AG09309 (cell line): Measurements from ENCODE around the gene CEP97.
"Not testable (repeated sequence)": the region's sequence is repeated elsewhere in the genome, so short reads cannot be mapped to it uniquely, and the experiment has no call there.

Source experiments
- DNase-seq: peaks from one replicate; pipeline ENCODE4 v3.0.0-alpha.2; 2010; ENCODE audit warnings: low read depth
- H3K4me3 ChIP-seq: 2 replicates; pipeline ENCODE4 v1.5.1; 2011; ENCODE audit warnings: mild to moderate bottlenecking, low read depth, low read length, moderate library complexity; ENCODE audit not compliant: control insufficient read depth
- TF ChIP-seq, protein P1 (sequence below): IDR thresholded peaks from 2 replicates; pipeline ENCODE4 v1.5.1; 2011; ENCODE audit warnings: mild to moderate bottlenecking, low read depth, low read length, inconsistent platforms; ENCODE audit not compliant: insufficient read depth, control insufficient read depth; ENCODE audit errors: missing control alignments

CEP97 gene

DNA sequence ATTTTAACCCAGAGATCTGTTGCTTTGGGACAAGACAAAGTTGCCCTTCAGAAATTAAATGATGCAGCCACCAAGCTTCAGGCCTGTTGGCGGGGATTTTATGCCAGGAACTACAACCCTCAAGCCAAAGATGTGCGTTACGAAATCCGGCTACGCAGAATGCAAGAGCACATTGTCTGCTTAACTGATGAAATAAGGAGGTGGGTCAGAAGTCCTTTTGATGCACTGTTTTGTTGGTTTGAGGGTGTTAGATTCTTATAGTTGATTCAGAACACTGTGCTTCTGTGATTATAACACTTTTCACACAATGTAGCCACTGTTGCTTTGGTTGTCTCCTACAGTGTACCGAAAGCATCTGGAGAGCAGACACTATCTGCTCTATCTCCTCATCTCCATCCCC, 33.8 kb downstream of the CEP97 start:
- TF ChIP-seq, protein P1, sequence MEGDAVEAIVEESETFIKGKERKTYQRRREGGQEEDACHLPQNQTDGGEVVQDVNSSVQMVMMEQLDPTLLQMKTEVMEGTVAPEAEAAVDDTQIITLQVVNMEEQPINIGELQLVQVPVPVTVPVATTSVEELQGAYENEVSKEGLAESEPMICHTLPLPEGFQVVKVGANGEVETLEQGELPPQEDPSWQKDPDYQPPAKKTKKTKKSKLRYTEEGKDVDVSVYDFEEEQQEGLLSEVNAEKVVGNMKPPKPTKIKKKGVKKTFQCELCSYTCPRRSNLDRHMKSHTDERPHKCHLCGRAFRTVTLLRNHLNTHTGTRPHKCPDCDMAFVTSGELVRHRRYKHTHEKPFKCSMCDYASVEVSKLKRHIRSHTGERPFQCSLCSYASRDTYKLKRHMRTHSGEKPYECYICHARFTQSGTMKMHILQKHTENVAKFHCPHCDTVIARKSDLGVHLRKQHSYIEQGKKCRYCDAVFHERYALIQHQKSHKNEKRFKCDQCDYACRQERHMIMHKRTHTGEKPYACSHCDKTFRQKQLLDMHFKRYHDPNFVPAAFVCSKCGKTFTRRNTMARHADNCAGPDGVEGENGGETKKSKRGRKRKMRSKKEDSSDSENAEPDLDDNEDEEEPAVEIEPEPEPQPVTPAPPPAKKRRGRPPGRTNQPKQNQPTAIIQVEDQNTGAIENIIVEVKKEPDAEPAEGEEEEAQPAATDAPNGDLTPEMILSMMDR, result no peak
- no peak overlapping the region for H3K4me3 ChIP-seq
- DNase-seq, result no peak

DNA sequence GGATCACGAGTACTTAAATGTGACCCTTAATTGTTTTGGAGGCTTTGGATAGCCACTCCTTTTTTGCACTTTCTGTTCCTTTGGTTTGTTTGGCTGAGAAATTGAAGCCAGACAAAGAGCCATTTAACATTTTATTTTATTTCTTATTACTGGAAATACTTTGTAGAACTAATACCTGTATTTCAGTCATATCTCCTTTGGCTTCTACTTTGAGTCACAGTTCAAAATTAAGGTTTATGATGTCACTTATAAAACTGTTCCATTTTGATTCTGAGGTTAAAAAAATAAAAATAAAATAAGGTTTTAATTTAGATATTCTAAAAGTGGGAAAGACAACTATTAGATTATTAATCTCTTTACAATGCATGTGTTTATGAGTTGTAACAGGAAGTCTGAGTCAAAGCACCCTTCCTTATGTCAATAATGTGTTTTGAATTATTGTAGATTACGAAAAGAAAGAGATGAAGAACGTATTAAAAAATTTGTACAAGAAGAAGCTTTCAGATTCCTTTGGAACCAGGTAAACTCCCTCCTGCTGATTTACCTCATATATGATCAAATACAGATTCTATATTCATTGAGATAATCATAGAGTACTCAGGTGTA, 37.7 kb downstream of the CEP97 start:
- TF ChIP-seq, protein P1, result no peak
- no peak overlapping the region for H3K4me3 ChIP-seq
- DNase-seq, result no peak

DNA sequence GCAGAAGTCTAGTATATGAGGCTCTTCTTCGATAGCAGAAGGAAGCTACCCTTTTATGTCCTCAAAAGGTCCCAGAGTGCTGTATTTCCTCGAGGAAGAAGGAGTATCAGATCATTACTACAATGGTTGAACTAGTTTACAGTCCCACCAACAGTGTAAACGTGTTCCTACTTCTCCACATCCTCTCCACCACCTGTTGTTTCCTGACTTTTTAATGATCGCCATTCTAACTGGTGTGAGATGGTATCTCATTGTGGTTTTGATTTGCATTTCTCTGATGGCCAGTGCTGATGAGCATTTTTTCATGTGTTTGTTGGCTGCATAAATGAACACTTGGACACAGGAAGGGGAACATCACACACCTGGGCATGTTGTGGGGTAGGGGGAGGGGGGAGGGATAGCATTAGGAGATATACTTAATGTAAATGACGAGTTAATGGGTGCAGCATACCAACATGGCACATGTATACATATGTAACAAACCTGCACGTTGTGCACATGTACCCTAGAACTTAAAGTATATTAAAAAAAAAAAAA, 53.4 kb downstream of the CEP97 start:
- not testable (repeated sequence) for DNase-seq, H3K4me3 ChIP-seq

DNA sequence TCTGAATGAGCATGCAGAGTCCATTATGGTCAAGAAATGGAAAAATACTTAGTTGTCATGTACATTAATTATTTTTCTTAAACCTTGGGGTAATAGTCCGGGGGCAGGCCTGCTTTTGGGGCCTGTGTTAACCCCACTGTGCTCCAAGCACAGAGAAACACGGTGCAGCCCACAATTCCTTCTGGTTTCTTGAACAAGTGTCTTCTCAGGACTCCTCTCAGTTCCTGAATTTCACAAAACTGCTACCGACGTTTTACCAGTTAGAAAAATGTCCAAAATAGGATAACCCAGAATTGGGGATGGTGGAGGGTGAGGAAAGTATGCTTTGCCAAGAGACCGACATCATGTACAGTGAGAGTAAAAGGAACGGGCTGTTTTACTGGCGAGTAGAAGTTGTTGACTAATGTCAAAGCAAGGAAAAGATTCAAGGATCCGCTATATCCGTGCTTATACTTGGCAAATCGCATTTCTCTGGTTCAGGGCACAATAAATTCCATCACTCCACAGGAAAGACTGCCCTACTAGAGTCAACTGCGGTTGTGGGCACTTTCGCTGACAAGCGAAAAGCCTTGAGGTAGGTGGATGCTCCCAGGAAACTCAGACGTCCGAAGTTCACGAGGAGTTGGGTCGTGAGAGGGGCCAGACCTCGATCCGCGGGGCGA, 54.1 kb downstream of the CEP97 start:
- no peak for DNase-seq
- peak overlapping the region; percentile 83 for H3K4me3 ChIP-seq
- TF ChIP-seq, protein P1, result no peak

DNA sequence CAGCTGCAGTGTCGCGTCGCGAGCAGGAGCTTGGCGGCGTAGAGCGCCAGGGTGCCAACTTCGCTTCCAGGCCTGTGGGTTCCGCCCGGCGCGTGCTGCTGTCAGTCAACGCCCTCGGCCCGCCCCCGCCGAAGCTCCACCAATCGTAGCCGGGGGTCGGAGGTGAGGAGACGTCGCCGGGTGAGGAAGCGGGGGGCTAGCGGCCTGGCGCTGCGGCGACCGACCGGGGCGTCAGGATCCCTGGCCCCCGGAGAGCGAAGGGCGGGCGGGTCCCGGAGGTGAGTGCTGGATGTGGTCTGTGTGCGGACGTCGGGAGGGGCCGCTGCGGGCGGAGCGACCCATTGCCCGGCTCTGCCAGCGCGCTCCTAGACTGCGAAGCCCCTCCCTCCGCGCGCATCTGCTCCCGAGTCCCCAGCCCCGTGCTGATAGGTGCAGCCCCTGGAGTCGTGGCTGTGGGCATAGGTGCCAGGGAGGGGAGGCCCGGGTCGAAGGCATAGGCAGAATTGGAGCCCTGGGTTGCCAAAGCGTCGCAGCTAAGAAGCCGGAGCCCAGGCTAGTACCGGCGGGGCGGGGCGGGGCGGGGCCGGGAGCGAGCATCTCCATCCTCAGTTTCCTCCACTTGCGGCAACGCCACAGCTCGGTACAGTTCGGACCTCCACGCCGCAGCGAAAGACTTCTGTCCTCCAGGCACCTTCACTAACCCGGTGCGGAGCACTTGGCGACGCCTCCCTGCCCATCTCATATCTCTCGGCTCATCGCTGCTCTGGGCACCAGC, 54.8 kb downstream of the CEP97 start, which contains the start of gene NXPE3:
TSS of gene NXPE3 (plus strand) at position 165 of the 775 bp plus-strand sequence. CDS start 6,386 bp downstream, outside the sequence.
- TF ChIP-seq, protein P1, result no peak
- peak within 1 kb of the TSS; percentile 83 for H3K4me3 ChIP-seq
- DNase-seq, result no peak

DNA sequence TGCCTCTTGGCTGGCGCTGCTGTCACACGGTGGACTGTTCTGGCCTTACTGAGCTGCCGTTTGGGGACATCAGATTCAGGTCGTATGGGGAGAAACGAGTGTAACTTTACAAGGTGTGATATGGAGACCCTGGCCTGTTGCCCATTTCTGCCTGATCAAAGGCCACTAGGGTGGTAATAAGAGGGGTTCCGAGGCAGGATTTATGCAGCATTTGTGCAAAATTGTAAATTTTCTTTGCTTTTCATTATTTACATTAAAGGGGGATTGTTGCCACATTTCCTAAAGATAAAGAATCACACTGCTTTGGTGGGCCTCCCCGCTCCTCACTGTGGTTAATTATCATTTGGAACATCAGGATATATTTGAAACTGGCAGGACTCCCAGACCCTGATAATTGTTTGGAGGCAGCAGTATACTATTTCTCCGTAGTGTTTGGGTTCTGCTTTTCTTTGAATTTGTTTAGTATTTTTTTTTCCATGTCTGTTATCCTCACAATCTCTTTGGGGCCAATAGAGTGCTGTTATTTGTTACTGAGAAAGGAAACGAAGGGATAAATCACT, 55.5 kb downstream of the CEP97 start:
- DNase-seq, result no peak
- peak overlapping the region; percentile 83 for H3K4me3 ChIP-seq
- TF ChIP-seq, protein P1, result no peak
